Inflammatory macrophage (primary cell): Measurements from ENCODE around the gene TTF1.

Source experiments
- DNase-seq, 2 donors: peaks; one replicate each; pipeline ENCODE4 v3.0.0-alpha.2; 2020 to 2022

TTF1 gene

DNA sequence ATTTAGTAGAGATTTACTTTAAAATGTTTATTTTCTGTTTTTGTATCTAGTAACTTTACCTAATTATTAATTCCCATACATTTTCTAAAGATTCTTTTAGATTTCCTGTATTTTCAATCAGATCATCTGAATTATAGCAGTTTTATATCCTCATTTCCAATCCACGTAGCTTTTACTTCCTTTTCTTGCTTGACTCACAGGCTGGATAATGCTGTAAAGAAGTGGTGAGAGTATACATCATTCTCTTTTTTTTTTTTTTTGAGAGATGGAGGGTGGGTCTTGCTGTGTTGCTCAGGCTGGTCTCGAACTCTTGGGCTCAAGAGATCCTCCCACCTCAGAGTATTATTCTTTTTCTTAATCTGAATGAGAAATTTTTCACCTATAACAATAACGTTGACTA, 40.7 kb downstream of the TTF1 start:
- DNase-seq: peak in 1 of 2 donors; percentile 28

DNA sequence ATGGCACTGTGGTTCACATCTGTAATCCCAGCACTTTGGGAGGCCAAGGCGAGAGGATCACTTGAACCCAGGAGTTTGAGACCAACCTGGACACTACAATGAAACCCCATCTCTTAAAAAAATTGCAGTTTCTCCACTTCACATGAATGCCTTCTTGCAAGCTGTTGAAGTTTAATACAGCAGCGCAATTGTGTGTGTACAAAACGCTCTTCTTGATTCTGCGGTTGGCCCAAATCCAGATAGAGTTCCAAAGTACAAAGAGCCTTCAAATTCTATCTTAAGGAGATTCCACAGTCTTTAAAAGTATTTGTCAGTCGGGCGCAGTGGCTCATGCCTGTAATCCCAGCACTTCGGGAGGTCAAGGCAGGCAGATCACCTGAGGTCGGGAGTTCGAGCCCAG, 42.6 kb downstream of the TTF1 start:
- no peak for DNase-seq

DNA sequence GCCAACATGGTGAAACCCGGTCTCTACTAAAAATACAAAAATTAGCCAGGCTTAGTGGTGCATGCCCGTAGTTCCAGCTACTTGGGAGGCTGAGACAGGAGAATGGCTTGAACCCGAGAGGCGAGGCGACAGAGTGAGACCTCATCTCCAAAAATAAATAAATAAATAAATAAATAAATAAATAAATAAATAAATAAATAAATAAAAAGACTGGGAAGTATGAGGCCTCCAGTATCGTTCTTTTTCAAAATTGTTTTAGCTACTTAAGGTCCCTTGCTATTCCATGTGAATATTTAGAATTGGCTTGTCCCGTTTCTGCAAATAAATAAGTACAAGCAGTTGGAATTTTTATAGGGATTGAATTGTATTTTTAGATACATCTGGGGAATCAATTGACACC, 48.9 kb downstream of the TTF1 start:
- DNase-seq: no peak

DNA sequence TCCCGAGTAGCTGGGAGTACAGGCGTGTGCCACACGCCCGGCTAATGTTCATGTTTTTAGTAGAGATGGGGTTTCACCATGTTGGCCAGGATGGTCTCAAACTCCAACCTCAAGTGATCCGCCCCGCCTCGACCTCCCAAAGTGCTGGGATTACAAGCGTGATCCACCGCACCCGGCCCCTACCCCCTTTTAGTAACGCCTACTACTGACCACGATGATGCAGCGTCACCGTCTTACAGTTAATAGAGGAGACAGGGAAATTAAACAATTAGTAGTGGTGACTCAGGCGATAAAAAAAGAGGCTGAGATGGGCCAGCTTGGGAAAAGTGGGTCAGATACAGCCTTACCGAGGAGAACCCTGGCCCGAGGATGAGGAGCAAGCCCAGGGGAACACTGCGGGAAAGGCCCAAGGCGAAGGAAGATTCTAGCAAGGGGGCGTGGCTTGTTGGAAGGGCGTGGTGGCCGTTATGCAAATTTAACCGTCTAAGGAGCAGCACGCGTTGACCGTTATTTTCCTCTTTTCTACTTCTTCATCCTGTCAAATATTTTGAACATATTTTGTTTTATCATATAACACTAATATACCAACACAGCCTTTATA, 50.2 kb downstream of the TTF1 start:
- no peak for DNase-seq

DNA sequence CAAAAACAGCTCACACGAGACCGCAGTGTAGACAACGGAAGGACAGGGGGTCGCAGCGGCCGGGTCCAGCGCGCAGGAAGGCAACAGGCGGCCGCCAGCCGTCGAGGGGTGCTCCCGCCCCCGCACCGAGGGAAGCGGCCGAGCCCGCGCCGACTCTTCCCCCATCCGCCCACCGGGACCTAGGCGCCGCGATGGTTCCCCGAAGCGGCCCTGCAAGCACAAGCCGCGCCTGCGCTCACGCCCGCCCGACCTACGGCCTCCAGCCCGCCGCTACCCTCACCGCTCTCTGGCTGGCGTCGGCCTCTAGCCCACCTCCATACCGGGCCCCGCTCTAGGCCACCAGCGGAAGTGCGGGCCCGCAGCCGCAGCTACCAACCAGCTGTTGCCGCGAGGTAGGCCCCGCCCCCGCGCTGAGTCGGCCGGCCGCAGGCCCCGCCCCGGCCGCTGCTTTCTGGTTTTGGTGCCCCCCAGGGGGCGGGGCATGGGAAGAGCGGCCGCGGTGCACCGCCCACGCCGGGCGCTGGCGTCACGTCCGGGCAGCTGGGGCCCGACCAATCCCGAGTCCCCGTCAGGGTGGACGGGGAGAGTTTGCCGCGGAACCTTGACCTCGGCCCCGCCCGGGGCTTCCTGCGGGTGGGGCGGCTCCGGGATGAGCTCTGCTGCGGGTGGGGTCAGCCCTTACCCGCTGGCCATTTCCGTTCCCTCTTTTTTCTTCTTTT, 51.8 kb downstream of the TTF1 start, which contains the start of gene SETX:
SETX (minus strand) TSS at position 350 of the 719 bp plus-strand sequence. CDS start 5,558 bp downstream, outside the sequence.
- peak; percentile 99 for DNase-seq

DNA sequence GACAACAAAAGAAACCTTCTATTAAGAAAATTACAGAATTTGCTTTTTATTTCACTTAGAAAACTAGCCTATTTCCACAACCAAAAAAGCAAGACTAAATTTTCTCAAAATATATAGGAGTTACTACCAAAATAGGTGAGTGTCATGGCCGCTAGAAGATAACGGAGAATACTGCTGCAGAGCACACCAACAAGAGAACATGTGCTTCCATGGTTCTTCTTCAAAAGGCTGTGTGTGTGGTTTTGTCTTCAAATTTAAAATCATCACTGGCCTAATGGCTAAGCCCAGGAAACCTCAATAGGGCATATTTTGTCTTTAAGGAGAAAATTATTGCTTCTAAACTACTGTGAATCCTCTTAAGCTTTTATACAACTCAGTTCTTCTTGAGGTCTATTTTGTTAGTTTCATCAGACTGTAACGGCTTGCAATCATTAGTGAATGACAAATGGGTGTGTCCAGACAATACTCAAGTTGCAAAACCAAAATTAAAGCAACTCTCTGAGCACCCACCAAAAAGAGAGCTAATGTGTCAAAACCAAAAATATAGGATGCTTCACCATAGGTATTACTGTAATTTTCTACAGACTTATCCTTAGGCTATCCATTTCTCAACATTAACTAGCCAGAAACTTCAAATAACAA, 55.1 kb downstream of the TTF1 start:
- peak in 1 of 2 donors; percentile 47 for DNase-seq

DNA sequence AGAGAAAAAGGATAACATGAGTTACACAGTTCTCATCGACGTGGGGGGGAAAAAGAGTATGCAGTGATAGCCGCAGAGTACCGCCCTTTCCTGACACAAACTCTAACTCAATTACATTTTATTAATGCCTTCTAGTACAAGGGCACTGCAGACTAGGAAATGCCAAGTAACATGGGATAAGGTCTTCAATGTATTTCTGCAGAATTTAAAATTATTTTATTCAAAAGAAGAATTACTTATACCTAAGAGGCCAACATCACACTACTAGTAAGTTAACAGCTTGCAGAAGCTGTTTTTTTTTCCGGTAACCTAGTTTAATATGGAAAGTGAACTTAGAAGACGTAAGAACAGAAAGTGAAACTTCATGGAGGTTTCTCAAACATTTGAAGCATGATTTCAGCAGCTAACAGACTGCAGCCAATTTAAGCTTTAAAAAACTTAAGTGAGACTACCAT, 55.8 kb downstream of the TTF1 start:
- peak; percentile 15 to 27 for DNase-seq

DNA sequence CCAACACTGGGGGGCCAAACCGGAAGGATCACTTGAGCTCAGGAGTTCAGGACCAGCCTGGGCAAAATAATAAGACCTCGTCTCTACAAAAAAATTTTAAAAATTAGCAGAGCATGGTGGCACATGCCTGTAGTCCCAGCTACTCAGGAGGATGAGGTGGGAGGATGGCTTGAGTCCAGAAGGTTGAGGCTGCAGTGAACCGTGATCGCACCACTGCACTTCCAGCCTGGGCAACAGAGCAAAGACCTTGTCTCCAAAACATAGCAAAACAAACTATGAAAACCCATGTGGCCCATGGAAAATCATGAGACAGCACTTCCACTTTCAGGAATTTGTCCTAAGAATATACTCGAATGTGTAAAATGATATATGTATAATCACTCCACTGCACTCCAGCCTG, 58.0 kb downstream of the TTF1 start:
- no peak for DNase-seq

DNA sequence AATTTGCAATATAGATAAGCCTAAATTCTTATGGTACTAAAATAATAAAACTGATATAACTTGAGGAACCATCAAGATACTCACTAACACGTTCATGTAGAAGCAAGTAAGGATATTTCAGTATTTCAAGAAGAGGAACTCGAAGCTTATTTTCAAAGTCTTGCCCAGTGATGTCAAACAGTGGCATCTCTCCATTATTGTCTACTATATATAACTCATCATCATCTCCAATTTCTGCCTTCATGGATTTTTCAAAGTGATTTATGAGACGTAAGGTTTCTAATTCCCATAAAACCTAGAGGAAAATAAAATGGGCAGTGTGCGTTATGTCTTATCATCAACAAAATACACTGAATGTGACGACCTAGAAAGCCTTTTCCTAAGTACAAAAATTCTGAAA, 60.5 kb downstream of the TTF1 start:
- no peak for DNase-seq

DNA sequence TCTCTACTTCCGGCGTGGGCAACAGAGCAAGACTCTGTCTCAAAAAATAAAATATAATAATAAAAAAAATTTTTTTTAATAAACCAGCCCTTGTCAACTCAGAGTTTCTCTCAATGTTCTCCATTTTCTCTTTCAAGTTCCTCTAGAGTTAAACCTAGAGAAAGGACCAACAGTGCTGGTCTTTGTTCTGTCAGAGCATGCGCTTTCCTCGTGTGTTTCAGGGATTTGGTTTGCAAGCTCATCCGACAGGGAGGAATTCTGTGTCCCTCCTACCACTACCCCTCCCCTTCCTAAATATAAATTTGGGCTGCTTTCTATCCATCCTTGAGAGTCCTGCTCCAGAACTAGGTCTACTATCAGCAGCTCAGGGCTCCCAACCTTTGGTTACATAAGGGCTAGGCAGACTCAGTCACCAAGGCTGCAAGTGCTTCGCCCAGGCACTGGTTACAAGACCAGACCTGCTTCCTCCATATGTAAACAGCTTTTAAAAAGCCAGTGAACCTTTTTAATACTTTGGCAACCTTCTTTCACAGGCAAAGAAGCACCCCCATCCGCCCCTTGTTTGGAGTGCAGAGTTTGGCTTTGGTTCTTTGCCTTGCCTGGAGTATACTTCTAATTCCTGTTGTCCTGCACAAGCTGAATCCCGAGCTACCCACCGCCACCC, 65.3 kb downstream of the TTF1 start:
- no peak for DNase-seq

DNA sequence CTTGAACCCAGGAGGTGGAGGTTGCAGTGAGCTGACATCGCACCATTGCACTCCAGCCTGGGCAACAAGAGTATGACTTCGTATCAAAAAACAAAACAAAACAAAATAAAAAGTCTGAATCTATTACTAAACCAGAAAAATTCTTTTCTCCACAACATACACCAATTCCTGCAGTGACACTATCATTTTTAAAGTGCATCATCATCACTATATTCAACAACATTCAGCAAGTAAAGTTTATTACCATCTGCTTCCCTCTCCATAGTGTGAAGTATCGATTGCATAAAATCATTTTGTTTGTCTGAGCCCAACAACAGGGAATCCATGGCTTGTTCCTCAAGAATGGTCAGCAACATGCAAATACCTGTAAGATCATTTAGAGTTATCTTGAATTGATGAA, 72.3 kb downstream of the TTF1 start:
- no peak for DNase-seq

DNA sequence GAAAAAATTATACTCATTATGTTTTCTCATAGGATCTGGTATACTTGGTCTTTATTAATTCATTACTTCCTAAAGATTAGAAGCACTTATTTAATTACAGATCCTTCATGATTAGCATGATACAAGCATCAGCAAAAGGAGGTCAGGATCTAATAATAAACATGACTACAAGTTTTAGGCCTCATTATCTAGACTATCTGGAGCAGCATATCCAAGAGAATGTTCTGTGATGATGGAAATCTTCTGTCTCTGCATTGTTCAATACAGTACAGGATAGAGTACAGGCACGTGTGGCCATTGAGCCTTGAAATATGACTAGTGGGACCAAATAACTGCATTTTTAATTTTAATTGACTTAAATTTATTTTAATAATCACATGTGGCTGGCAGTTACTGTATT, 73.1 kb downstream of the TTF1 start:
- DNase-seq: no peak

DNA sequence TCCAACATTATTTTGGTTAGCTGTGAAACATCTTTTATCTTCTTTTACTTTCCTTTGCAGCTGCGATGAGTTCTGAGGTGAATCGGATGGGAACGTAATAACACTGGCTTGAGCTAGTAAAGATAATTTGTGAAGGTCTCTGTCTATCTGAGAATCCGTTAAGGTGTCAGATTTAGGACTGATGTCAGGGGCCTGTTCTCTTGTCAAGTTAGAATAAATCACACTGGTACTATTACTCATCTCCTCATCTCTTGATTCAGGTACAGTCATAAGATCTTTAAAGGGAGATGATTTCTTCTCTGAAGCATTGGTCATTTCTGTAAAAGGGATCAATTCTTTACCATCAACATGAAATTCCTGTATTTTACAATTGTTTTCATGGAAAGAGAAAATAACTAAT, 78.1 kb downstream of the TTF1 start:
- no peak for DNase-seq

DNA sequence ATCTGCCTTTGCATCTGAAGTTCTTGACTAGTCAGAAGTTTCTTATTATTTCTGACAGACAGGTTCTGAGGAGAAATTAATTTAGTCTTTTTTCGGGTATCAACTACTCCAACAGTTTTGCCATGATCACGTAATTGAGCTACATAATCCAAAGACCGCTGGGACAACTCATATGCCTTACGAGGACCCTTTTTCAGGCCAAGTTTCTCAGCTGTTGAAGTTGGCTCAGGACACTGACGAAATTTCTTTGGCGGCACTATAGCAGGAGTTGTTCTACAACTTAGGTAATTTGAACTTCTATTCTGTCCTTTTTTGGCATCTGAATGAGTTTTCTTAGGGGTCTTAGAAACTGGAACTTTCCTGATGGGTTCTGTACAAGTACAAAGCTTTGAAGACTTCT, 79.1 kb downstream of the TTF1 start:
- no peak for DNase-seq
